A549 (cell line): ENCODE results near the gene ANP32E. TPM values are rescaled to one million over a fixed set of nuclear protein-coding genes. Genes with fewer than 3 reads are reported as not detected.

ENCODE experiments used
- ATAC-seq, 2 experiments: fragments of 200-7000 bp in 1 of 2; fragments of >200 bp in 1 of 2; cut with Nextera tagmentation in 1 of 2; cut with Tn5 transposase in 1 of 2; 3 replicates each; pipeline versions ENCODE4 v1.8.0 to v1.9.1; 2018 to 2020; ENCODE audit warnings: mild to moderate bottlenecking in 1 of 2, moderate library complexity in 1 of 2
- CTCF ChIA-PET: fragments of 300-600 bp; sonication (Branson Sonifier 250); formaldehyde crosslinking; extraction: SDS; loops from one replicate; lab custom pipeline; 2021; ENCODE audit warnings: antibody characterized with exemption, inconsistent platforms; lab: Yijun Ruan, JAX
- POLR2A ChIA-PET: fragments of 350-600 bp; formaldehyde crosslinking; extraction: SDS; loops from one replicate; lab custom pipeline; 2021; ENCODE audit warnings: antibody characterized with exemption, inconsistent platforms; lab: Yijun Ruan, JAX
- DNase-seq, 2 experiments: peaks; one replicate each; pipeline versions ENCODE4 v3.0.0 to v3.0.0-alpha.2; 2011 to 2016; ENCODE audit warnings: low read depth in 1 of 2, low spot score in 1 of 2
- FAIRE-seq: peaks from 2 replicates; lab custom pipeline; 2011; peaks lifted over from hg19 to GRCh38; lab: Jason Lieb, UNC
- H3K27ac ChIP-seq, 2 experiments: fragments of >200 bp; sonication (Bioruptor Twin); formaldehyde crosslinking; 3 replicates each; pipeline ENCODE4 v1.5.1; 2016 to 2017
- H3K4me1 ChIP-seq: fragments of >200 bp; sonication (Bioruptor Twin); formaldehyde crosslinking; 3 replicates; pipeline ENCODE4 v1.6.1; 2016
- H3K4me2 ChIP-seq: fragments of >200 bp; sonication (Bioruptor Twin); formaldehyde crosslinking; 3 replicates; pipeline ENCODE4 v1.6.1; 2016
- H3K4me3 ChIP-seq: fragments of >200 bp; sonication (Bioruptor Twin); formaldehyde crosslinking; 3 replicates; pipeline ENCODE4 v1.5.1; 2016
- H3K9me3 ChIP-seq: fragments of >200 bp; sonication (Bioruptor Twin); formaldehyde crosslinking; 3 replicates; pipeline ENCODE4 v1.6.1; 2016
- CHD2 ChIP-seq: fragments of 150-350 bp; IDR thresholded peaks from 2 replicates; pipeline ENCODE4 v1.6.1; 2014; ENCODE audit warnings: low read length; ENCODE audit not compliant: partially characterized antibody
- JUN ChIP-seq, 2 experiments: fragments of >200 bp; sonication (Bioruptor Twin); formaldehyde crosslinking; IDR thresholded peaks; 2 replicates in 1 of 2; 3 replicates in 1 of 2; pipeline ENCODE4 v1.6.1; 2016 to 2017
- RAD21 ChIP-seq, 2 experiments: fragments of >200 bp in 1 of 2; sonication (Bioruptor Twin) in 1 of 2; formaldehyde crosslinking in 1 of 2; IDR thresholded peaks in 1 of 2; conservative IDR thresholded peaks in 1 of 2; 2 replicates in 1 of 2; 3 replicates in 1 of 2; pipeline ENCODE4 v1.6.1; 2012 to 2018; ENCODE audit warnings: inconsistent platforms in 1 of 2
- SMC3 ChIP-seq: fragments of >200 bp; sonication (Bioruptor Twin); formaldehyde crosslinking; IDR thresholded peaks from 3 replicates; pipeline ENCODE4 v1.6.1; 2018; ENCODE audit warnings: inconsistent platforms
- WGBS: methylation state at CpG from one replicate; pipeline ENCODE4 v1.1.6; 2017; ENCODE audit errors: missing lambda C conversion rate; 5-methylcytosine and 5-hydroxymethylcytosine counted together
- polyA plus RNA-seq, 4 experiments: library from polyadenylated mRNA; depleted of rRNA in 3 of 4; stranded (reverse); fragments of >200 nt; fragmentation: RNase III in 1 of 4; extraction: RNeasy Plus Mini Kit Qiagen cat#74134 plus additional on column Dnase treatment in 1 of 4; gene quantifications; 2 replicates in 3 of 4; 3 replicates in 1 of 4; pipeline ENCODE4 v1.2.3, GENCODE V29; 2011 to 2017
- small RNA-seq, 6 experiments: library from RNA; depleted of rRNA; stranded (forward); fragments of <200 nt; gene quantifications; one replicate each; pipeline ENCODE3, GENCODE V24; 2012
- TF ChIP-seq, protein P1 (sequence below): fragments of >200 bp; sonication (Bioruptor Twin); formaldehyde crosslinking; IDR thresholded peaks from 3 replicates; pipeline ENCODE4 v1.5.1; 2016

The ANP32E gene
- polyA plus RNA-seq, 2 of the 4 experiments (the other 2 are of a cell fraction): 60.0 to 128 TPM

DNA sequence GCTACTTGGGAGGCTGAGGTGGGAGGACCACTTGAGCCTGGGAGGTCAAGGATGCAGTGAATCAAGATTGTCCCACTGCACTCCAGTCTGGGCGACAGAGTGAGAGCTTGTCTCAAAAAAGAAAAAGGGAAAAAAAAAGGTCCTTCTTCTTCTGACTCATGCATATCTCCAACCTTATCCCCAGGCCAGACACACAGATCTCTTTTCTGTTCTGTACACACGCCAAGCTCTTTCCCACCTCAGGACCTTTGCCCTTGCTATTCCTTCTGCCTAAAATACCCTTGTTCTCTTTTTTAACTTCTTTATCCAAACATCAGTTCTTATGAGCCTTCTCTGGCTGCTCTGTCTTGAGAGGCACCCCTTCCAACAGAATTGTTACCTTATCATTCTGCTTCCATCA is 64.1 kb downstream of the ANP32E start:
- ATAC-seq (no peak), FAIRE-seq (no peak), DNase-seq (no peak)
- ChIA-PET POLR2A (interaction anchor here (0.6 kb wide), 1 partner anchor 180 kb away, joined by 3 read pairs; no protein-coding TSS in a partner anchor), CTCF (interaction anchor here (0.8 to 20.2 kb wide), 5 partner anchors 13 to 209 kb away, joined by 3 to 244 read pairs (median 72); no protein-coding TSS in a partner anchor)
- 64% methylated on average over 2 of the region's 2 CpGs for WGBS
- no peaks in the 10 kb centered on the region for H3K9me3 ChIP-seq
- H3K27ac ChIP-seq: no peak overlapping the region
- H3K4me3 ChIP-seq: no peak overlapping the region
- H3K4me1 ChIP-seq: no peaks in the 10 kb centered on the region
- no peak overlapping the region for H3K4me2 ChIP-seq
- TF ChIP-seq, protein P1, sequence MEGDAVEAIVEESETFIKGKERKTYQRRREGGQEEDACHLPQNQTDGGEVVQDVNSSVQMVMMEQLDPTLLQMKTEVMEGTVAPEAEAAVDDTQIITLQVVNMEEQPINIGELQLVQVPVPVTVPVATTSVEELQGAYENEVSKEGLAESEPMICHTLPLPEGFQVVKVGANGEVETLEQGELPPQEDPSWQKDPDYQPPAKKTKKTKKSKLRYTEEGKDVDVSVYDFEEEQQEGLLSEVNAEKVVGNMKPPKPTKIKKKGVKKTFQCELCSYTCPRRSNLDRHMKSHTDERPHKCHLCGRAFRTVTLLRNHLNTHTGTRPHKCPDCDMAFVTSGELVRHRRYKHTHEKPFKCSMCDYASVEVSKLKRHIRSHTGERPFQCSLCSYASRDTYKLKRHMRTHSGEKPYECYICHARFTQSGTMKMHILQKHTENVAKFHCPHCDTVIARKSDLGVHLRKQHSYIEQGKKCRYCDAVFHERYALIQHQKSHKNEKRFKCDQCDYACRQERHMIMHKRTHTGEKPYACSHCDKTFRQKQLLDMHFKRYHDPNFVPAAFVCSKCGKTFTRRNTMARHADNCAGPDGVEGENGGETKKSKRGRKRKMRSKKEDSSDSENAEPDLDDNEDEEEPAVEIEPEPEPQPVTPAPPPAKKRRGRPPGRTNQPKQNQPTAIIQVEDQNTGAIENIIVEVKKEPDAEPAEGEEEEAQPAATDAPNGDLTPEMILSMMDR: no peak
- TF ChIP-seq JUN (IDR thresholded peaks at IDR 0.05): no peak

DNA sequence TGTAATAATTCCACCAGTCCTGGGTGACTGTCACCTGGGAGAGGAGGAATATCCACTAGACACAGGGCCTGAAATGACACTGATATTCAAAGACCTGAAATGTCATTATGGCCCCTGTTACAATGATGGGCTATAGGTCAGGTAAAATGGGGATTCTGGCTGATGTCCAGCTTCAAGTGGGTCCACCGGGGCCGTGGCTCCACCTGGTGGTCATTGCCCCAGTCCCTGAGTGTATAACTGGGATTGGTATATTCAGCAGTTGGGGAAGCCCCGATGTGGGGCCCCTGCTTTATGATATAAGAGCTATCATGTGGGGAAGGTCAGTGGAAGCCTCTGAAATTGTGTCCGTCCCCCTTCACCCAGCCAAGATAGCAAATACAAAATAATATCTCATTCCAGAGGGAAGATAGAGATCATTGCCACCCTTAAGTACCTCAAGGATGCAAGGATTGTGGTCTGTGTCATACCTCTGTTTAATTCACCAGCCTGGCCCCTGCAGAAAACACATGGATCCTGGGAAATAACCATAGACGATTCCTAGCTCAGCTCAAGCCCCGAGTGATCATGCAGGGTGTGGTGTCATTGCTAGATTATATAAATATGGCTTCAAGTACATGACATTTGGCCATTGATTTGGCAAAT is 66.8 kb downstream of the ANP32E start:
- Histone ChIP-seq H3K9me3 (no peaks in the 10 kb centered on the region), H3K27ac (no peak overlapping the region), H3K4me3 (no peak overlapping the region), H3K4me1 (no peaks in the 10 kb centered on the region), H3K4me2 (no peak overlapping the region)
- TF ChIP-seq CHD2 (no peak), RAD21 (conservative IDR thresholded peaks at IDR 0.05 in 1 of 2, IDR thresholded peaks at IDR 0.05 in 1 of 2) (peak; percentile 87 to 90), SMC3 (peak; percentile 89)
- TF ChIP-seq, protein P1: peak; percentile 88
- peak; percentile 76 to 89 for ATAC-seq
- peak; percentile 65 to 92 for DNase-seq
- POLR2A ChIA-PET: interaction anchor here (0.6 kb wide), 1 partner anchor 114 kb away, joined by 5 read pairs; no protein-coding TSS in a partner anchor
- CTCF ChIA-PET: interaction anchor here (0.6 to 20.2 kb wide), 49 partner anchors 9 to 472 kb away, joined by 3 to 244 read pairs (median 5); partner anchors contain the start of genes MTMR11, PLEKHO1 and VPS45
- no peak for FAIRE-seq
- WGBS: 1% methylated on average over 5 of the region's 6 CpGs

Small RNA genes within 50 kb of the gene (small RNA-seq; reads per million reads assigned to genes)
- gene RN7SL480P (0 reads per million in 6 experiments), gene RNU2-17P (0 to 33.5 (median 12.1) reads per million in 6 experiments)

Other genes with a start within 250 kb of the ANP32E start
- 12.1 and 13.0 TPM in 2 replicates for gene OTUD7B, start 225.4 kb downstream of the ANP32E start, polyA plus RNA-seq (2011; rRNA removed)
- 6.9 to 8.0 TPM (median 8.0 TPM) in 3 replicates for gene OTUD7B, start 225.4 kb downstream of the ANP32E start, polyA plus RNA-seq (2017; fragmentation: RNase III; extraction: RNeasy Plus Mini Kit Qiagen cat#74134 plus additional on column Dnase treatment)
- 45.0 and 49.7 TPM in 2 replicates for gene VPS45, start 168.3 kb downstream of the ANP32E start, polyA plus RNA-seq (2011; rRNA removed)
- 22.1 to 26.5 TPM (median 22.6 TPM) in 3 replicates for gene VPS45, start 168.3 kb downstream of the ANP32E start, polyA plus RNA-seq (2017; fragmentation: RNase III; extraction: RNeasy Plus Mini Kit Qiagen cat#74134 plus additional on column Dnase treatment)
- gene PLEKHO1, start 86.2 kb downstream of the ANP32E start, polyA plus RNA-seq (2011; rRNA removed): 2.5 and 2.6 TPM in 2 replicates
- 4.1 to 5.5 TPM (median 4.9 TPM) in 3 replicates for gene PLEKHO1, start 86.2 kb downstream of the ANP32E start, polyA plus RNA-seq (2017; fragmentation: RNase III; extraction: RNeasy Plus Mini Kit Qiagen cat#74134 plus additional on column Dnase treatment)
- gene CA14, start 21.7 kb upstream of the ANP32E start, polyA plus RNA-seq (2011; rRNA removed): not detected in 2 replicates
- not detected in 3 replicates for gene CA14, start 21.7 kb upstream of the ANP32E start, polyA plus RNA-seq (2017; fragmentation: RNase III; extraction: RNeasy Plus Mini Kit Qiagen cat#74134 plus additional on column Dnase treatment)
- 118 and 119 TPM in 2 replicates for gene APH1A, start 32.9 kb upstream of the ANP32E start, polyA plus RNA-seq (2011; rRNA removed)
- gene APH1A, start 32.9 kb upstream of the ANP32E start, polyA plus RNA-seq (2017; fragmentation: RNase III; extraction: RNeasy Plus Mini Kit Qiagen cat#74134 plus additional on column Dnase treatment): 99.4 to 111 TPM (median 109 TPM) in 3 replicates
- 0.16 and 0.19 TPM in 2 replicates for gene C1orf54, start 36.7 kb upstream of the ANP32E start, polyA plus RNA-seq (2011; rRNA removed)
- 0.12 to 0.21 TPM (median 0.12 TPM) in 3 replicates for gene C1orf54, start 36.7 kb upstream of the ANP32E start, polyA plus RNA-seq (2017; fragmentation: RNase III; extraction: RNeasy Plus Mini Kit Qiagen cat#74134 plus additional on column Dnase treatment)
- gene CIART, start 46.4 kb upstream of the ANP32E start, polyA plus RNA-seq (2011; rRNA removed): 1.3 and 1.4 TPM in 2 replicates
- gene CIART, start 46.4 kb upstream of the ANP32E start, polyA plus RNA-seq (2017; fragmentation: RNase III; extraction: RNeasy Plus Mini Kit Qiagen cat#74134 plus additional on column Dnase treatment): 0.28 to 0.59 TPM (median 0.48 TPM) in 3 replicates
- 72.6 and 95.7 TPM in 2 replicates for gene MRPS21, start 57.7 kb upstream of the ANP32E start, polyA plus RNA-seq (2011; rRNA removed)
- gene MRPS21, start 57.7 kb upstream of the ANP32E start, polyA plus RNA-seq (2017; fragmentation: RNase III; extraction: RNeasy Plus Mini Kit Qiagen cat#74134 plus additional on column Dnase treatment): 113 to 114 TPM (median 113 TPM) in 3 replicates
- gene PRPF3, start 85.4 kb upstream of the ANP32E start, polyA plus RNA-seq (2011; rRNA removed): 87.2 and 92.6 TPM in 2 replicates
- gene PRPF3, start 85.4 kb upstream of the ANP32E start, polyA plus RNA-seq (2017; fragmentation: RNase III; extraction: RNeasy Plus Mini Kit Qiagen cat#74134 plus additional on column Dnase treatment): 54.4 to 58.5 TPM (median 55.2 TPM) in 3 replicates
- 20.8 and 21.1 TPM in 2 replicates for gene RPRD2, start 128.0 kb upstream of the ANP32E start, polyA plus RNA-seq (2011; rRNA removed)
- 9.0 to 10.3 TPM (median 9.8 TPM) in 3 replicates for gene RPRD2, start 128.0 kb upstream of the ANP32E start, polyA plus RNA-seq (2017; fragmentation: RNase III; extraction: RNeasy Plus Mini Kit Qiagen cat#74134 plus additional on column Dnase treatment)